ENCODE measurements around the gene RDH8.
"Not testable (repeated sequence)": the region's sequence is repeated elsewhere in the genome, so short reads cannot be mapped to it uniquely, and the experiment has no call there.

Gene RDH8

GRCh38 chr19:10006335-10006708, 7.0 kb upstream of the RDH8 start:
- no peak for DNase-seq

DNA sequence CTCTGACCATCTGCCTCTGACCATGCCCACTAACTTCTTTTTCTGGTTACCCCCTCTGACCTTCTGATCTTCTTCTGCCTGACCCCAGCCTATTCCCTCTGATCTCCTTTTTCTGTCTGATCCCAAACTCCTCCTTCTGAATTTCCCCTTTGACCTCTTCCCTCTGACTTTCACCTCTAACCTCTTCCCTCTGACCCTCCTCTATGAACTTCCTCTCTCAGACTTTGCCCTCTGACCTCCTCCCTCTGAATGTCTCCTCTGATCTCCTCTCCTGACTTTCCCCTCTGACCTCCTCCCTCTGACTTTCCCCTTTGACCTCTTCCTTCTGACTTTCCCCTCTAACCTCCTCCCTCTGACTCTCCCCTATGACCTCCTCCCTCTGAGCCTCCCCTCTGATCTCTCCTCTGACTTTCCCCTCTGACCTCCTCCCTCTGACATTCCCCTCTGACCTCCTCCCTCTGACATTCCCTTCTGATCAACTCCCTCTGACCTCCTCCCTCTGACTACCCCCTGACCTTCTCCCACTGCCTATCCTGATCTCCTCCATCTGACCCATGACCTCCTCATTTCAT, 6.4 kb upstream of the RDH8 start:
- no peak for DNase-seq

- no peak for DNase-seq
Observed at GRCh38 chr19:10007371-10008183, 5.7 kb upstream of the RDH8 start.

- DNase-seq: no peak
Observed at GRCh38 chr19:10008184-10008765, 5.0 kb upstream of the RDH8 start.

- no peak for DNase-seq
Observed at GRCh38 chr19:10009714-10010224, 3.5 kb upstream of the RDH8 start.

GRCh38 chr19:10010247-10010691, 3.0 kb upstream of the RDH8 start, which contains the start of gene COL5A3:
Gene COL5A3, minus strand, starts transcription at chr19:10010504. Its CDS starts 119 bp downstream, at chr19:10010385.
- DNase-seq: no peak

DNA sequence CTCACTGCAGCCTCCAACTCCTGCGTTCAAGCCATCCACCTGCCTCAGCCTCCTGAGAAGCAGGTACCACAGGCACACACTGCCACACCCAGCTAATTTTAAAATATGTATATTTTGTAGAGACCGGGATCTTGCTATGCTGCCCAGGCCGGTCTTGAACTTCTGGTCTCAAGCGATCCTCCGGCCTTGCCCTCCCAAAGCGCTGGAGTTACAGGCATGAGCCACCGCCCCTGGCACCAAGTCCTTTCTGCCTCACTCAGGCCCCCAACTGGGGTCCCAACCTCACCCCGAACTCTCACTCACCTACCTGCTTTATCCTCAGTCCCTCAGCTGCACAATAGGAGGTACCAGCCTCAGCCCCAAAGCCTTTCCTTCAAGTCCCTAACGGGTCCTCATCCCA, 2.3 kb upstream of the RDH8 start:
- no peak for DNase-seq

- DNase-seq: no peak
Observed at GRCh38 chr19:10011974-10012373, 1.3 kb upstream of the RDH8 start.

DNA sequence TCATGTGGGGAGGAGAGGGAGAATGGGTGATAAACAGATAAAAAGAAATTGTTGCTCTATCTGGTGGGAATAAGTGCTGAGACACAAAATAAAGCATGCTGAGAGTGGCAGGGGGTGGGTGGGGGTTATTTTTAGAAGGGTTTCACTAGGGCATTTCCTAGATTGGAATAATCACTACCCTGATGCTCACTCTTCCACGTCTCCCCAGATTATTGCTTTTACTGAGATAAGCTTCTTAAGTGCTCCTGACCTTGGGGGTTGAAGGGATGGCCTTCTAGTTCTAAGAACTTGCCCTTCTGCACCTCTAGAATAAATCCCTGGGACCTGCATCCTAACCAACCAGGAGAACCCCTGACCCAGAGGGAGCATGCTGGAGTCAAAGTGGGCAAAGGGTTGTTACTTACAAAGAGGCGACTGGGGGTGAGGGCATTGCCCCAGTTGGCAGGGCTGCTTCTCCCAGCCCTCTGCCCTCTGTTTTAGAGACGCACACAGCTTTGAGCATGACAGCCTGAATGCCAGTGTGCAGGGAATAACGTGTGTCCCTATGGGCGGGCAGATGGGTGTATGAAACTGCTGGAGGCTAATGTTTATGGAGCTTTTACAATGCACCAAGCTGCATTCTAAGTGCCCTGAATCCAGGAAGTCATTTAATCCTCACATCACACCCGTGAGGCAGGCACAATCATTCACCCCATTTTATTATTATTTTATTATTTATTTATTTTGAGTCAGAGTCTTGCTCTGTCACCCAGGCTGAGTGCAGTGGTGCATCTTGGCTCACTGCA, 743 bp downstream of the RDH8 start:
- DNase-seq: no peak

DNA sequence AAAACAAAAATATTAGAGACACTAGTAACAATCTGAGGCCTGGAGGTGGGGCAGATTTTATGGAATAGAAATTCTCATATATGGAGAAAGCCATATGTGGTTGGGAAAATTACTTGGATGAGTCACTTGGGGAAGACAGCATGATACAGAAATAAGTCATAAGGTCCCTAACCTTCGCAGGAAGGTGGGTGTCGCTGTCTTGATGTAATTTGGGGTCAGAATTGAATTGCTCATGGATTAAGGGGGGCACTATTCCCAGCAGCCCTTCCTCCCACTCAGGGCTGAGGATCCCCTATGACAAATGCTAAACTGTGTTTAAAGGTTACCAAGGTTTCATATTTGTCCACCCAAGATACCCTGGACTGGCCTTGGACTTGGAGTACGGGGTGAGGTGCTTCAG, 5.0 kb downstream of the RDH8 start:
- DNase-seq: no peak

DNA sequence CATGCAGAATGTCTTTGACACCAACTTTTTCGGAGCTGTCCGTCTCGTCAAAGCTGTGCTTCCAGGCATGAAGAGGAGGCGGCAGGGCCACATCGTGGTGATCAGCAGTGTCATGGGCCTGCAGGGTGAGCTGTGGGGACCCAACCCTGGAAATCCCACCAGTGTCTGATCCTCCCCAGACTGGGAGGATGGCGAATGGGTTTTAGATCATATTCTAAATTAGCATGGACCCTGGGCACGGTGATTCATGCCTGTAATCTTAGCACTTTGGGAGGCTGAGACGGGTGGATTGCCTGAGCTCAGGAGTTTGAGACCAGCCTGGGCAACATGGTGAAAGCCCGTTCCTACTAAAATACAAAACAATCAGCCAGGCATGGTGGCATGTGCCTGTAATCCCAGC, 5.5 kb downstream of the RDH8 start:
- no peak for DNase-seq

DNA sequence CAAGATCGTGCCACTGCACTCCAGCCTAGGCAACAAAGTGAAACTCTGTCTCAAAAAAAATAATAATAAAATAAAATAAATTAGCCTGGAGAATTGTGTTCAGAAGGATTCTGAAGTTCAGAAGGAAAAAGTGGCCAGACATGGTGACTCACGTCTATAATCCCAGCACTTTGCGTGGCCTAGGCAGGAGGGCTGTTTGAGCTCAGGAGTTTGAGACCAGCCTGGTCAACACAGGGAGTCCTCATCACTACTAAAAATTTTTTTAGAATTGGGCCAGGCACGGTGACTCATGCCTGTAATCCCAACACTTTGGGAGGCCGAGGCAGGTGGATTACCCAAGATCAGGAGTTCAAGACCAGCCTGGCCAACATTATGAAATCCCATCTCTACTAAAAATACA, 6.0 kb downstream of the RDH8 start:
- DNase-seq: no peak

- no peak for DNase-seq
Observed at GRCh38 chr19:10020851-10021250, 7.6 kb downstream of the RDH8 start.

DNA sequence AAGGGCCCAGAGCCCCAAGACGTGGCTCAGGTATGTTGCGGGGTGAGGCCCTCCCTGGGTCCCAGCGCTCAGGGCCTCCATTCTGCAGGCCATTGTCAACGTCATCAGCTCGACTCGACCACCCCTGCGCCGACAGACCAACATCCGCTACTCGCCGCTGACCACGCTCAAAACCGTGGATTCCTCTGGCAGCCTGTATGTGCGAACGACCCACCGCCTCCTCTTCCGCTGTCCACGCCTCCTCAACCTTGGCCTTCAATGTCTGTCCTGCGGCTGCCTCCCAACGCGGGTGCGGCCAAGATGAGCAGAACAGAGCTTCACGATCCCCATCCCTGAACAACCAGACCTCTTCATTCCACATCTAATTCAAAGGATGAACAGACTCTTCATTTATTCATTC, 8.2 kb downstream of the RDH8 start:
- DNase-seq: no peak

DNA sequence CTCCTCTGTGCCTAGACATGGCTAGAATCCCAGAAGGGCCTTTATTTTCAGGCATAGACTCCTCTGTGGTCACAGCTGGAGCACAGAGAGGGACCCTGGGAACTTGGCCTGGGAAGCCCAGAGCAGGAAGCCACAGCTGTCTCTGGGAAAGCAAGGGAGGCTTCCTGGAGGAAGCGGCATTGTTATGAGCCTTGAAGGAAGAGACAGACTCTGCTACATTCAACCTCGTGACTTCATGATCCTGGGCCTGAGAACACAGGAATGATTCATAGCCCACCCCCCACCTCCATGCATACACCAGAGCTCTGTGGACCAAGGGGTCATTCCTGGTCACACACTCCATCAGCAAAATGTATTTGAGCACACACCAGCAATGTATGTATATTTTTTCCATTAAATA, 8.6 kb downstream of the RDH8 start:
- no peak for DNase-seq

GRCh38 chr19:10023096-10023495, 9.8 kb downstream of the RDH8 start:
- not testable (repeated sequence) for DNase-seq

GRCh38 chr19:10026744-10027143, 13.5 kb downstream of the RDH8 start:
- no peak for DNase-seq

GRCh38 chr19:10027158-10027997, 14.1 kb downstream of the RDH8 start:
- DNase-seq: peak; percentile 84 to 94

- DNase-seq: no peak
Observed at GRCh38 chr19:10033614-10034013, 20.3 kb downstream of the RDH8 start.

- no peak for DNase-seq
Observed at GRCh38 chr19:10036601-10037071, 23.4 kb downstream of the RDH8 start.

DNA sequence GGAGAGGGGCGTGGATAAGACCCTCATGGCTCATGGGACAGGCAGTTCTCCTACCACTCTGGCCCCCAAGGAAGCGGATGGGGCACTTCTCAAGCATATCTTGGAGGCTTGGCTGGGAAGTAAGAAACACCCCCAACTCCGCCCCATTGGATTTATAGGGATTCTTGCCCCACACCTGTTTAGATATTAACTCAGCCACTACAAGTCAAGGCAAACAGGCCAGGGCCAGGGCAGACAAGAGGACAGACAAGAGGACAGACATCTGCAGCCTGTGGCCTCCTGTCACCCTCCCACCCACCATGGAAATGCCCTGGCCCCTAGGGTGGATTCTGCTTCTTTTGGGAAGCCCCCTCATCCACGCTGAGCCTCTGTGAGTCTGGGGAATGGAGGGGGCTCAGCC, 24.1 kb downstream of the RDH8 start:
- no peak for DNase-seq

DNA sequence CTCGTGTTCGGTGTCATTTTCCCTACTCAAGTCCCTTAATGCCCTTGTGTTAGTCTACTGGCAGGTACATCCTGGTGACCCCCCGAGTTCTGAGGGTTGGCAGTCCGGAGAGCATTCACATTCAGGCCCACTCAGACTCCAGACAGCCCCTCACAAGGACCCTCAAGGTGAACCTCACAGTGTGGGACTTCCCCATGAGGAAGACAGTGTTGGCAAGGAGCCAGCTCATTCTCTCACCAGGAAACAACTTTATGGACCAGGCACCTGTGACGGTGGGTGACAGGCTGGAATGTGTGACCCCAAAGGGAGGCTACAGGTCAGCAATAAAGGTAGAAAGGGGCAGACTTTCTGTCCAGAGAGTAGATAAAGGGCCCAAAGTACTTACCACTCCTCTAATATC, 24.5 kb downstream of the RDH8 start:
- DNase-seq: no peak
